Measurements from ENCODE around the gene MRPL20. TPM values are rescaled to one million over a fixed set of nuclear protein-coding genes. Genes with fewer than 3 reads are reported as not detected.
A peak's percentile ranks its signal among the peaks of the same experiment; 100 is the strongest.

MRPL20 gene
- total RNA-seq, 1 donor from 2014 or later, result 98.6 TPM

DNA sequence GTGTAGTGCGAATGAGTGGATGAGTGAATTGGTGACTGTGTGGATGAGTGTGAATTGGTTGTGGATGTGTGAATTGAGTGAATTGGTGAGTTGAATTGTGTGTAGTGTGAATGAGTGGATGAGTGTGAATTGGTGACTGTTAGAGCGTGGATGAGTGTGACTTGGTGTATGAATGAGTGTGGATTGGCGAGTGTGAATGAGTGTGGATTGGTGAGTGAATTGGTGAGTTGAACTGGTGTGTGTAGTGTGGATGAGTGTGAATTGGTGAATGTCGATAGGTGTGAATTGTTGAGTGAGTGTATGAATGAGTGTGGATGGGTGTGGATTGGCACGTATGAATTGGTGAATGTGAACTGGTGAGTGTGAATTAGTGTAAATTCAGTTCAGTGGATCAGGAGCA is 39.8 kb downstream of the MRPL20 start:
- Mint-ChIP-seq H3K27me3 (ENCODE audit: unreplicated experiment) (no peaks in the 10 kb centered on the region), H3K4me3 (ENCODE audit: unreplicated experiment) (no peak overlapping the region), H3K27ac (ENCODE audit: unreplicated experiment) (no peak overlapping the region), H3K36me3 (ENCODE audit: unreplicated experiment) (no peaks in the 10 kb centered on the region), H3K4me1 (ENCODE audit: low read depth, unreplicated experiment) (peaks cover under 1% of the 10 kb centered on the region), H3K9me3 (ENCODE audit: unreplicated experiment) (peaks cover 2% of the 10 kb centered on the region)
- no peak for DNase-seq
- TF ChIP-seq, protein P1, sequence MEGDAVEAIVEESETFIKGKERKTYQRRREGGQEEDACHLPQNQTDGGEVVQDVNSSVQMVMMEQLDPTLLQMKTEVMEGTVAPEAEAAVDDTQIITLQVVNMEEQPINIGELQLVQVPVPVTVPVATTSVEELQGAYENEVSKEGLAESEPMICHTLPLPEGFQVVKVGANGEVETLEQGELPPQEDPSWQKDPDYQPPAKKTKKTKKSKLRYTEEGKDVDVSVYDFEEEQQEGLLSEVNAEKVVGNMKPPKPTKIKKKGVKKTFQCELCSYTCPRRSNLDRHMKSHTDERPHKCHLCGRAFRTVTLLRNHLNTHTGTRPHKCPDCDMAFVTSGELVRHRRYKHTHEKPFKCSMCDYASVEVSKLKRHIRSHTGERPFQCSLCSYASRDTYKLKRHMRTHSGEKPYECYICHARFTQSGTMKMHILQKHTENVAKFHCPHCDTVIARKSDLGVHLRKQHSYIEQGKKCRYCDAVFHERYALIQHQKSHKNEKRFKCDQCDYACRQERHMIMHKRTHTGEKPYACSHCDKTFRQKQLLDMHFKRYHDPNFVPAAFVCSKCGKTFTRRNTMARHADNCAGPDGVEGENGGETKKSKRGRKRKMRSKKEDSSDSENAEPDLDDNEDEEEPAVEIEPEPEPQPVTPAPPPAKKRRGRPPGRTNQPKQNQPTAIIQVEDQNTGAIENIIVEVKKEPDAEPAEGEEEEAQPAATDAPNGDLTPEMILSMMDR (IDR thresholded peaks at IDR 0.05; ENCODE audit: partially characterized antibody, unreplicated experiment), result no peak

DNA sequence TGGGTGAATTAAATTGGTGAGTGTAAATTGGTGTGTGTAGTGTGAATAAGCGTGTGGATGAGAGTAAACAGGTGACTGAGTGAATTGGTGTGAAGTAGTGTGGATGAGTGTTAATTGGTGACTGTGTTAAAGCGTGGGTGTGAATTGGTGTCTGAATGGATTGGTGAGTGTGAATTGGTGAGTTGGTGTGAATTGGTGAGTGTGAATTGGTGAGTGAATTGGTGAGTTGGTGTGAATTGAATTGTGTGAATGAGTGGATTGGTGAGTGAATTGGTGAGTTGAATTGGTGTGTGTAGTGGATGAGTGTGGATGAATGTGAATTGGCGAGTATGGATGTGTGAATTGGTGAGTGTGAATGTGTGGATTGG is 40.4 kb downstream of the MRPL20 start:
- Mint-ChIP-seq H3K36me3 (ENCODE audit: unreplicated experiment) (no peaks in the 10 kb centered on the region), H3K27me3 (ENCODE audit: unreplicated experiment) (no peaks in the 10 kb centered on the region), H3K9me3 (ENCODE audit: unreplicated experiment) (peaks cover 2% of the 10 kb centered on the region), H3K4me3 (ENCODE audit: unreplicated experiment) (no peak overlapping the region), H3K27ac (ENCODE audit: unreplicated experiment) (no peak overlapping the region), H3K4me1 (ENCODE audit: low read depth, unreplicated experiment) (peaks cover 4% of the 10 kb centered on the region)
- TF ChIP-seq, protein P1 (IDR thresholded peaks at IDR 0.05; ENCODE audit: partially characterized antibody, unreplicated experiment), result no peak
- no peak for DNase-seq

DNA sequence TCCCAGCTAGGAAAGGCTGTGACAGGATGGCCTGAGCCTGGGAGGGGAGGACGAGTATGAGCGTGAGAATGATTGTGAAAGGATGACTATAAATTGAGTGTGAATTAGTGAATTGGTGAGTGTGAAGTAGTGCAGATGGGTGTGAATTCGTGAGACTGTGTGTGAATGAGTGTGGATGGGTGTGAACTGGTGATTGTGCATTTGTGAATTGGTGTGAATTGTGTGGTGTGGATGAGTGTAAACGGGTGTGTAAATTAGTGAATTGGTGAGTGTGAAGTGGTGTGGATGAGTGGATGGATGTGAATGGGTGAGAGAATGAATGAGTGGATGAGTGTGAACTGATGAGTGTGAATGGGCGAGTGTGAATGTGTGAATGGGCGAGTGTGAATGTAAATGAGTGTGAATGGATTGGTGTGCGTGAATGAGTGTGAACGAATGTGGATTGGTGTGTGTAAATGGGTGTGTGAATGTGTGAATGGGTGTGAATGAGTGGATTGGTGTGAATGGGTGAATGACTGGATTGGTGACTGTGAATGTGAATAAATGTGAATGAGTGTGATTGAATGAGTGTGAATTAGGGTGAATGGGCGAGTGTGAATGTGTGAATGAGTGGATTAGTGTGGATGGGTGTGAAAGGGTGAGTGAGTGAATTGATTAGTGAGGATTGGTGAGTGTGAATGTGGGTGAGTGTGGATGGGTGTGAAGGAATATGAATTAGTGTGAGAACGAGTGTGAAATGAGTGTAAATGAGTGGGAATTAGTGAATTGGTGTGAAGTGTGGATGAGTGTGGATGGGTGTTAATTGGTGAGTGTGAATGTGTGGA is 41.0 kb downstream of the MRPL20 start:
- H3K9me3 Mint-ChIP-seq (ENCODE audit: unreplicated experiment), result peaks cover 2% of the 10 kb centered on the region
- H3K4me1 Mint-ChIP-seq (ENCODE audit: low read depth, unreplicated experiment), result peaks cover 4% of the 10 kb centered on the region
- no peaks in the 10 kb centered on the region for H3K36me3 Mint-ChIP-seq (ENCODE audit: unreplicated experiment)
- H3K27me3 Mint-ChIP-seq (ENCODE audit: unreplicated experiment), result no peaks in the 10 kb centered on the region
- TF ChIP-seq, protein P1 (IDR thresholded peaks at IDR 0.05; ENCODE audit: partially characterized antibody, unreplicated experiment), result no peak
- no peak for DNase-seq
- no peak overlapping the region for H3K4me3 Mint-ChIP-seq (ENCODE audit: unreplicated experiment)
- H3K27ac Mint-ChIP-seq (ENCODE audit: unreplicated experiment), result no peak overlapping the region

GRCh38 chr1:1364266-1364665 is 42.8 kb downstream of the MRPL20 start:
- H3K27ac Mint-ChIP-seq (ENCODE audit: unreplicated experiment), result no peak overlapping the region
- H3K4me3 Mint-ChIP-seq (ENCODE audit: unreplicated experiment), result no peak overlapping the region
- H3K4me1 Mint-ChIP-seq (ENCODE audit: low read depth, unreplicated experiment), result peaks cover 11% of the 10 kb centered on the region
- peaks cover 2% of the 10 kb centered on the region for H3K9me3 Mint-ChIP-seq (ENCODE audit: unreplicated experiment)
- H3K27me3 Mint-ChIP-seq (ENCODE audit: unreplicated experiment), result peaks cover 4% of the 10 kb centered on the region
- no peak for DNase-seq
- no peaks in the 10 kb centered on the region for H3K36me3 Mint-ChIP-seq (ENCODE audit: unreplicated experiment)
- TF ChIP-seq, protein P1 (IDR thresholded peaks at IDR 0.05; ENCODE audit: partially characterized antibody, unreplicated experiment), result no peak

GRCh38 chr1:1361982-1362423 is 45.1 kb downstream of the MRPL20 start:
- TF ChIP-seq, protein P1 (IDR thresholded peaks at IDR 0.05; ENCODE audit: partially characterized antibody, unreplicated experiment), result no peak
- Mint-ChIP-seq H3K27me3 (ENCODE audit: unreplicated experiment) (peaks cover 8% of the 10 kb centered on the region), H3K4me1 (ENCODE audit: low read depth, unreplicated experiment) (peaks cover 11% of the 10 kb centered on the region), H3K36me3 (ENCODE audit: unreplicated experiment) (no peaks in the 10 kb centered on the region), H3K4me3 (ENCODE audit: unreplicated experiment) (no peak overlapping the region), H3K9me3 (ENCODE audit: unreplicated experiment) (peaks cover 2% of the 10 kb centered on the region), H3K27ac (ENCODE audit: unreplicated experiment) (no peak overlapping the region)
- peak; percentile 21 for DNase-seq
